Retinal pigment epithelial cell (primary cell): Measurements from ENCODE around the gene RABGEF1.
"Not testable (repeated sequence)": the region's sequence is repeated elsewhere in the genome, so short reads cannot be mapped to it uniquely, and the experiment has no call there.

Experiments
- DNase-seq: peaks from one replicate; pipeline ENCODE4 v3.0.0-alpha.2; 2010; ENCODE audit warnings: low read depth
- H3K4me3 ChIP-seq: 2 replicates; pipeline ENCODE4 v1.5.1; 2011; ENCODE audit warnings: mild to moderate bottlenecking, low read length, control low read depth, moderate library complexity
- TF ChIP-seq, protein P1 (sequence below): conservative IDR thresholded peaks from 2 replicates; pipeline ENCODE4 v1.5.1; 2011; ENCODE audit warnings: low read depth, low read length, control low read depth, inconsistent platforms

Gene RABGEF1

DNA sequence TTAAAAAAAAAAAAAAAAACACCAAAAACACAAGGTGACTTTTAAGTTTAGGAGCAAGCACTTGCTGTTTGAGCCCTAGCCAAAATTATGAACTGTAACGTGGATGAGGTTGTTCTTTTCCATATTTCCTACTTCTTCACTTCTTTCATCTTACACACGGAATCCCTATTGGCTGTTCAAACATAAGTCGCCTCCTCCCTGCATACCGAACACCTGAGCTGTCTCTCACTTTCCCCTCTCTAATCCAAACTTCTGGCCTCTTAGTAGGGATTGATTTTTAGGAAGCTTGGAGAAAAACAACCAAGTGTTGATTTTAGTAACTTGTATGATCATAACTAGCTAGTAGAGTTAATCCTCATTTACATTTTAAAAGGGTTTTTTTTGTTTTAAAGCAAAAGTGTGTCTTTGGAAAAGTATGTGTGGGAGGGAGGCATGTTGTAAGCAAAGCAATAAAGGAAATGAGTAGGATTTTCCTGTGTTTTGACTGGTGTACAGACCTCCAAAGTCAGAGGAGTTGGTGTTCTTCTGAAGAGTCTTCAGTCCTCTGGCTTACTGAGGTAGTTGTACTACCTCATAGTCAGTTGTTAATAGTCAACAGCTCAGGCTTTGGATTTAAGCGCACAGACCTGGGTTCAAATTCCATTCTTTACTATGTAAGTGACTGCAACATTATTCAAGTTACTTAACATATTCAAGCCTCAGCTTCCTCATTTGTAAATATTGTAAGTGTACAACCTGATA lies 39.3 kb downstream of the RABGEF1 start:
- H3K4me3 ChIP-seq = no peak overlapping the region
- no peak for DNase-seq
- TF ChIP-seq, protein P1, sequence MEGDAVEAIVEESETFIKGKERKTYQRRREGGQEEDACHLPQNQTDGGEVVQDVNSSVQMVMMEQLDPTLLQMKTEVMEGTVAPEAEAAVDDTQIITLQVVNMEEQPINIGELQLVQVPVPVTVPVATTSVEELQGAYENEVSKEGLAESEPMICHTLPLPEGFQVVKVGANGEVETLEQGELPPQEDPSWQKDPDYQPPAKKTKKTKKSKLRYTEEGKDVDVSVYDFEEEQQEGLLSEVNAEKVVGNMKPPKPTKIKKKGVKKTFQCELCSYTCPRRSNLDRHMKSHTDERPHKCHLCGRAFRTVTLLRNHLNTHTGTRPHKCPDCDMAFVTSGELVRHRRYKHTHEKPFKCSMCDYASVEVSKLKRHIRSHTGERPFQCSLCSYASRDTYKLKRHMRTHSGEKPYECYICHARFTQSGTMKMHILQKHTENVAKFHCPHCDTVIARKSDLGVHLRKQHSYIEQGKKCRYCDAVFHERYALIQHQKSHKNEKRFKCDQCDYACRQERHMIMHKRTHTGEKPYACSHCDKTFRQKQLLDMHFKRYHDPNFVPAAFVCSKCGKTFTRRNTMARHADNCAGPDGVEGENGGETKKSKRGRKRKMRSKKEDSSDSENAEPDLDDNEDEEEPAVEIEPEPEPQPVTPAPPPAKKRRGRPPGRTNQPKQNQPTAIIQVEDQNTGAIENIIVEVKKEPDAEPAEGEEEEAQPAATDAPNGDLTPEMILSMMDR = no peak

GRCh38 chr7:66781408-66782090 lies 41.0 kb downstream of the RABGEF1 start:
- H3K4me3 ChIP-seq = no peak overlapping the region
- DNase-seq = no peak
- TF ChIP-seq, protein P1 = no peak

- DNase-seq, H3K4me3 ChIP-seq: not testable (repeated sequence)
Observed at GRCh38 chr7:66782875-66783274, 42.3 kb downstream of the RABGEF1 start.

DNA sequence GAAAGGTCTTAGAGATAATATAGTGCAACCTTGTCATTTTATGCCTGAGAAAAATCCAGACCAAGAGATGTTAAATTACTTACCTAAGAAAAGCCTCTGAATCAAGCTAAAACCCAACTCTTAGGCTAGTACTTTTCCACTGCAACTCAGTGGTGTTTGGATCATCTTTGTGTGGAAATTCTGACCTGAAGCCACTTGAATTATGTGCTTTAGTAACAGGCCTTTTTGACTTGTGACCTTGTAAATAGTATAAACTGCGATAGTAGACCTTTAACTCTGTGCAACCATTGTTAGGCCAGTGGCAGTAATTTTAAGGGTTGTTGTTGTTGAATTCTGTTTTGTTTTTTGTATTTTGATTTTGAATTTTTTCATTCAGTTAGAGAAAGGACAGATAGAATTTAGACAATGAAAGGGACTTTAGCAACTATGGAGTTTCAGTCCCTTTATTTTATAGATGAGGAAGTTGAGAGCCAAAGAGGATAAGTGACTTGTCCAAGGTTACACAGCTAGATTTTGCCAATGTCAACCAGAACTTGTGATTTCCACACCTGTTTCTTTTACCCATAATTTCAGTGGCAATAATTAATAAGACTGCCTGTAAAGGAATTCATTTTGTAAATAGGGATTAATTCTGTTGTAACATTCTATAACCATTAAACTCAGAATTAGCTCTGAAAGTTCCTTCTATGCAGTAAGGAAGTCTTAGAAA lies 43.5 kb downstream of the RABGEF1 start:
- DNase-seq, H3K4me3 ChIP-seq: not testable (repeated sequence)

- no peak overlapping the region for H3K4me3 ChIP-seq
- no peak for DNase-seq
Observed at GRCh38 chr7:66790196-66790595, 49.7 kb downstream of the RABGEF1 start.

DNA sequence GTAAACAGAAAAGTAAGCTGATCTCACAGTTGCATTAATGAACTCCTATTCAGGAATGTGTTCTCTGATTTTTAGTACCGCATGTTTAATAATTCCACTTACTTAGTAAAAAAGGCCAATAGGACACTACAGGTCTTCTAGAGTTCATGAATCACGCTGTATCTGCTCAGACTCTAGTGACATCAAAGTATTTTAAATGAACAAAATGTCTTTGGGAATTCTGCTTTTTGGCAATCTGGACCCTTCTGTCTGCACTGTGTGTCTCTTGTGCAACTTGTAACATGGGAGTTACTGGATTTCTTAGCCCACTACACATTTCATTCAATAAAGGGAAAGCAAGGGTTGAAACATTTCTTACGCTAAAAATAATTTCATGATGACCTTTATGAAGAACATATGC lies 50.2 kb downstream of the RABGEF1 start:
- H3K4me3 ChIP-seq = no peak overlapping the region
- no peak for DNase-seq
- TF ChIP-seq, protein P1 = no peak

More at GRCh38 chr7:66790196-66790595, 49.7 kb downstream of the RABGEF1 start:
- TF ChIP-seq, protein P1 = no peak

- DNase-seq = no peak
- H3K4me3 ChIP-seq = no peak overlapping the region
- TF ChIP-seq, protein P1 = no peak
Observed at GRCh38 chr7:66800591-66800990, 60.1 kb downstream of the RABGEF1 start.

GRCh38 chr7:66804001-66804400 lies 63.5 kb downstream of the RABGEF1 start:
- no peak for DNase-seq
- TF ChIP-seq, protein P1 = no peak
- H3K4me3 ChIP-seq = no peak overlapping the region
